Activated naive CD4-positive, alpha-beta T cell (primary cell): ENCODE data around the gene ACER1.
"Not testable (repeated sequence)": the region's sequence is repeated elsewhere in the genome, so short reads cannot be mapped to it uniquely, and the experiment has no call there.

Experiments
- DNase-seq, 4 experiments: peaks; one replicate each; lab custom pipeline; 2025; lab: John Stamatoyannopoulos, UW

Gene ACER1

GRCh38 chr19:6357174-6357573 is 23.8 kb upstream of the ACER1 start:
- no peak for DNase-seq

GRCh38 chr19:6355321-6356040 is 22.1 kb upstream of the ACER1 start:
- not testable (repeated sequence) for DNase-seq

GRCh38 chr19:6354098-6354674 is 20.8 kb upstream of the ACER1 start:
- no peak for DNase-seq

GRCh38 chr19:6352381-6353165 is 19.2 kb upstream of the ACER1 start:
- no peak for DNase-seq

- DNase-seq, result no peak
Observed at GRCh38 chr19:6350688-6351087, 17.3 kb upstream of the ACER1 start.

GRCh38 chr19:6349271-6349670 is 15.9 kb upstream of the ACER1 start:
- not testable (repeated sequence) for DNase-seq

GRCh38 chr19:6343462-6343861 is 10.1 kb upstream of the ACER1 start:
- DNase-seq, result no peak

- DNase-seq, result no peak
Observed at GRCh38 chr19:6340493-6341201, 7.2 kb upstream of the ACER1 start.

GRCh38 chr19:6334490-6335285 is 1.3 kb upstream of the ACER1 start:
- no peak for DNase-seq

- no peak for DNase-seq
Observed at GRCh38 chr19:6326815-6327214, 6.6 kb downstream of the ACER1 start.

- no peak for DNase-seq
Observed at GRCh38 chr19:6325614-6326013, 7.8 kb downstream of the ACER1 start.

- DNase-seq, result no peak
Observed at GRCh38 chr19:6324757-6325156, 8.7 kb downstream of the ACER1 start.

GRCh38 chr19:6322284-6322683 is 11.1 kb downstream of the ACER1 start:
- DNase-seq, result no peak

GRCh38 chr19:6319376-6319775 is 14.0 kb downstream of the ACER1 start:
- no peak for DNase-seq

- DNase-seq, result no peak
Observed at GRCh38 chr19:6318772-6319171, 14.6 kb downstream of the ACER1 start.

- DNase-seq, result not testable (repeated sequence)
Observed at GRCh38 chr19:6315646-6316045, 17.8 kb downstream of the ACER1 start.

- DNase-seq, result no peak
Observed at GRCh38 chr19:6313398-6313969, 19.9 kb downstream of the ACER1 start.

GRCh38 chr19:6312018-6312417 is 21.4 kb downstream of the ACER1 start:
- DNase-seq, result no peak

GRCh38 chr19:6298413-6298812 is 35.0 kb downstream of the ACER1 start:
- DNase-seq, result no peak

- DNase-seq, result no peak
Observed at GRCh38 chr19:6297202-6297601, 36.2 kb downstream of the ACER1 start.

GRCh38 chr19:6292006-6292405 is 41.4 kb downstream of the ACER1 start:
- no peak for DNase-seq
